Hematopoietic multipotent progenitor cell treated with erythropoietin and hydrocortisone succinate and interleukin-3 and kit ligand, for 17 days (in vitro differentiated cells): ENCODE measurements around the gene NEK10.

ENCODE experiments used
- DNase-seq: peaks from one replicate; pipeline ENCODE4 v3.0.0-alpha.2; 2015; ENCODE audit warnings: low spot score

Gene NEK10

GRCh38 chr3:27244374-27244773 lies 124.8 kb downstream of the NEK10 start:
- no peak for DNase-seq

GRCh38 chr3:27239951-27240350 lies 129.2 kb downstream of the NEK10 start:
- DNase-seq: no peak

GRCh38 chr3:27228805-27229204 lies 140.4 kb downstream of the NEK10 start:
- DNase-seq: no peak

GRCh38 chr3:27224197-27224596 lies 145.0 kb downstream of the NEK10 start:
- no peak for DNase-seq

GRCh38 chr3:27221264-27221932 lies 147.8 kb downstream of the NEK10 start:
- DNase-seq: no peak

GRCh38 chr3:27220166-27220565 lies 149.0 kb downstream of the NEK10 start:
- no peak for DNase-seq

- DNase-seq: no peak
Measured at GRCh38 chr3:27219127-27219845, 149.9 kb downstream of the NEK10 start.

- no peak for DNase-seq
Measured at GRCh38 chr3:27216955-27217552, 152.1 kb downstream of the NEK10 start.

- DNase-seq: no peak
Measured at GRCh38 chr3:27216295-27216855, 152.8 kb downstream of the NEK10 start.

GRCh38 chr3:27213450-27213849 lies 155.7 kb downstream of the NEK10 start:
- no peak for DNase-seq

GRCh38 chr3:27209617-27210264 lies 159.4 kb downstream of the NEK10 start:
- DNase-seq: no peak

- no peak for DNase-seq
Measured at GRCh38 chr3:27208961-27209616, 160.1 kb downstream of the NEK10 start.

GRCh38 chr3:27202959-27203358 lies 166.2 kb downstream of the NEK10 start:
- no peak for DNase-seq

GRCh38 chr3:27201492-27201891 lies 167.7 kb downstream of the NEK10 start:
- DNase-seq: no peak

GRCh38 chr3:27200721-27201489 lies 168.3 kb downstream of the NEK10 start:
- no peak for DNase-seq

GRCh38 chr3:27194861-27195483 lies 174.2 kb downstream of the NEK10 start:
- DNase-seq: no peak

GRCh38 chr3:27193056-27193455 lies 176.1 kb downstream of the NEK10 start:
- DNase-seq: no peak

- DNase-seq: no peak
Measured at GRCh38 chr3:27186013-27186412, 183.2 kb downstream of the NEK10 start.

GRCh38 chr3:27185231-27185989 lies 183.8 kb downstream of the NEK10 start:
- no peak for DNase-seq

GRCh38 chr3:27184261-27184660 lies 184.9 kb downstream of the NEK10 start:
- DNase-seq: no peak
